Thyroid gland (tissue), 4 donors: ENCODE measurements around the gene MACIR. TPM values are rescaled to one million over a fixed set of nuclear protein-coding genes. Genes with fewer than 3 reads are reported as not detected.

Experiments used
- DNase-seq, 2 donors: peaks; one replicate each; pipeline ENCODE4 v3.0.0-alpha.2; 2019
- H3K27ac ChIP-seq, 3 donors: fragments of 200-600 bp; sonication (generic); 1 replicate in 2 of 3; 2 replicates in 1 of 3; pipeline ENCODE4 v1.5.1; 2016 to 2019; ENCODE audit warnings: mild to moderate bottlenecking in 1 of 3, moderate library complexity in 1 of 3
- H3K27me3 ChIP-seq: fragments of 200-600 bp; sonication (generic); one replicate; pipeline ENCODE4 v1.5.1; 2019
- H3K36me3 ChIP-seq, 2 donors: fragments of 200-600 bp; sonication (generic); one replicate each; pipeline ENCODE4 v1.5.1; 2016 to 2019
- H3K4me1 ChIP-seq, 2 donors: fragments of 200-600 bp; sonication (generic); one replicate each; pipeline ENCODE4 v1.5.1; 2017 to 2019
- H3K4me3 ChIP-seq, 3 donors: fragments of 200-600 bp; sonication (generic); replicated peaks in 1 of 3; 1 replicate in 2 of 3; 2 replicates in 1 of 3; pipeline ENCODE4 v1.5.1; 2016; ENCODE audit warnings: mild to moderate bottlenecking in 1 of 3
- H3K9me3 ChIP-seq: fragments of 200-600 bp; sonication (generic); one replicate; pipeline ENCODE4 v1.5.1; 2017
- POLR2A ChIP-seq, 2 donors: fragments of 450-650 bp; IDR thresholded peaks; one replicate each; pipeline ENCODE4 v1.6.1; 2017; ENCODE audit warnings: antibody characterized with exemption in 2 of 2, mild to moderate bottlenecking in 2 of 2, moderate library complexity in 1 of 2
- WGBS, 2 donors: methylation state at CpG; one replicate each; pipeline ENCODE4 v1.1.5; 2017; 5-methylcytosine and 5-hydroxymethylcytosine counted together
- intact Hi-C: fragments of 100-400 bp; cut with DNase I; formaldehyde crosslinking; loops from one replicate; pipeline ENCODE4 v1.15.1; 2023
- total RNA-seq, 4 donors: library from RNA; depleted of rRNA; stranded (reverse); fragments of >200 nt; gene quantifications; one replicate each; pipeline ENCODE4 v1.2.3, GENCODE V29; 2016
- TF ChIP-seq, protein P1 (sequence below), 6 experiments: fragments of 200-600 bp in 3 of 6; fragments of 450-650 bp in 3 of 6; sonication (generic) in 3 of 6; IDR thresholded peaks; one replicate each; pipeline ENCODE4 v1.5.1; 2016 to 2019; ENCODE audit warnings: antibody characterized with exemption in 6 of 6, mild to moderate bottlenecking in 2 of 6, inconsistent platforms in 1 of 6, moderate library complexity in 1 of 6

MACIR gene, protein sequence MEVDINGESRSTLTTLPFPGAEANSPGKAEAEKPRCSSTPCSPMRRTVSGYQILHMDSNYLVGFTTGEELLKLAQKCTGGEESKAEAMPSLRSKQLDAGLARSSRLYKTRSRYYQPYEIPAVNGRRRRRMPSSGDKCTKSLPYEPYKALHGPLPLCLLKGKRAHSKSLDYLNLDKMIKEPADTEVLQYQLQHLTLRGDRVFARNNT
- 10 to 100 TPM in 3 of 4 donors, 1 to 10 TPM in 1; 9.5 to 17.2 (median 14.9) TPM for total RNA-seq

DNA sequence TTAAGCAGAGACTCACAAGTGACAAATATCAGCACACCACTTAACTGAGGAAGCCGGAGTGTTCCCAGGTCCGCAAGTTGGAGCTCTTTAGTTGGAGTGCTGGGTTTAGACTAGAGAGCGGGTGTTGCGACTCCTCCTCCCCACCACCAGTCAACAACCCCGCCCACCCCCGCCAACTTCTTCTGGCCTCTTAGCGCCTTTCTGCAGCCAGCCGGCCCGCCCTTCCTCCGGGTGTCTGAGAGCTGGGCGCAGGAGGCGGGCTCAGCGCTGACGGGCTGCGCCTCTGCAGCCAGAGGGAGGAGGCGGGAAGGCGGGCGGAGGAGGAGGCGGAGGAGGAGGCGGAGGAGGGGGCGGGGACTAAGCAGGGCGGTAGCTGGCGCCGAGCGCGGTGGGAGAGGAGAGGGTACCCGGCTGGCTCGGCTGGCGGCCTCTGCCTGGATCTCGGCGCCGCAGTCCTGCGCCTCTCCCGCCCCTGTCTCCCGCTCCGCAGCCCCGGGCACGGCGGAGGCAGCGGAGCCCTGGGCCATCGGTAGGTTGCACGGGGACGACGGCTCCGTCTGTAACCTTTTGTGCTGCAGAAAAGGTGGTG lies at the start of gene MACIR:
Gene MACIR, plus strand, starts transcription at position 396 of the 589 bp plus-strand sequence. CDS start 17,157 bp downstream, outside the sequence.
- 0 to 2% methylated on average over 14 to 32 of the region's 45 CpGs for WGBS, 2 donors
- Histone ChIP-seq H3K4me1 (peaks cover 21 to 32% of the 10 kb centered on the region in 2 donors), H3K27me3 (no peaks in the 10 kb centered on the region), H3K4me3 (peak within 1 kb of the TSS; percentile 86 to 96 (median 89)), H3K9me3 (no peaks in the 10 kb centered on the region), H3K27ac (peak within 1 kb of the TSS; percentile 72 to 91 (median 75)), H3K36me3 (no peaks in the 10 kb centered on the region)
- DNase-seq = peak; percentile 99
- peak; percentile 69 to 95 for TF ChIP-seq POLR2A (IDR thresholded peaks at IDR 0.05)
- TF ChIP-seq, protein P1, sequence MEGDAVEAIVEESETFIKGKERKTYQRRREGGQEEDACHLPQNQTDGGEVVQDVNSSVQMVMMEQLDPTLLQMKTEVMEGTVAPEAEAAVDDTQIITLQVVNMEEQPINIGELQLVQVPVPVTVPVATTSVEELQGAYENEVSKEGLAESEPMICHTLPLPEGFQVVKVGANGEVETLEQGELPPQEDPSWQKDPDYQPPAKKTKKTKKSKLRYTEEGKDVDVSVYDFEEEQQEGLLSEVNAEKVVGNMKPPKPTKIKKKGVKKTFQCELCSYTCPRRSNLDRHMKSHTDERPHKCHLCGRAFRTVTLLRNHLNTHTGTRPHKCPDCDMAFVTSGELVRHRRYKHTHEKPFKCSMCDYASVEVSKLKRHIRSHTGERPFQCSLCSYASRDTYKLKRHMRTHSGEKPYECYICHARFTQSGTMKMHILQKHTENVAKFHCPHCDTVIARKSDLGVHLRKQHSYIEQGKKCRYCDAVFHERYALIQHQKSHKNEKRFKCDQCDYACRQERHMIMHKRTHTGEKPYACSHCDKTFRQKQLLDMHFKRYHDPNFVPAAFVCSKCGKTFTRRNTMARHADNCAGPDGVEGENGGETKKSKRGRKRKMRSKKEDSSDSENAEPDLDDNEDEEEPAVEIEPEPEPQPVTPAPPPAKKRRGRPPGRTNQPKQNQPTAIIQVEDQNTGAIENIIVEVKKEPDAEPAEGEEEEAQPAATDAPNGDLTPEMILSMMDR (IDR thresholded peaks at IDR 0.05) = peak in 1 of 6 experiments; percentile 5
- intact Hi-C loops = no loop called here

GRCh38 chr5:103209065-103209464 lies 49.5 kb upstream of the MACIR start:
- DNase-seq = no peak
- TF ChIP-seq, protein P1 (IDR thresholded peaks at IDR 0.05) = no peak
- no peak for TF ChIP-seq POLR2A (IDR thresholded peaks at IDR 0.05)
- Histone ChIP-seq H3K27ac (no peak overlapping the region), H3K36me3 (no peaks in the 10 kb centered on the region), H3K9me3 (no peaks in the 10 kb centered on the region), H3K4me3 (no peak overlapping the region), H3K27me3 (no peaks in the 10 kb centered on the region), H3K4me1 (peaks cover 7 to 14% of the 10 kb centered on the region in 2 donors)
- intact Hi-C loops = no loop called here

DNA sequence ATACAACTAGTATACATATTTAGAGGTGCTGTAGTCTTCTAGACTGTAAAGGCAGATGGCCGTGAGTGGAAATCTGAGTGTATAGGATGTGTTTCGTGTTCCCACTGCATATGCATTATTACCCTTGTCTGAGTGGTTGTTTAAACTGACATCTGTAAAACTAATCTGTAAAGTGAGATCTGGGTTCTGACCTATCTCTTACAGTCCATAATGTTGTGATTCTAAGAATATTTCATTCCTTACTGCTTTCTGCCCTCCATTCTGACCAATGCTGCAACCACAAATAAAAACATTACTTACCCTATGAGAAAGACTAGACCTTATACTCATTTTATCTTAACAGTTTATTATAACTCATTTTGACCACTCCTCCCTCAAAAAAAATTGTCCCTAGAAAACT lies 47.6 kb upstream of the MACIR start:
- intact Hi-C loops = no loop called here
- peaks cover 7 to 15% of the 10 kb centered on the region in 2 donors for H3K4me1 ChIP-seq
- H3K9me3 ChIP-seq = no peaks in the 10 kb centered on the region
- no peak for DNase-seq
- no peak for TF ChIP-seq POLR2A (IDR thresholded peaks at IDR 0.05)
- TF ChIP-seq, protein P1 (IDR thresholded peaks at IDR 0.05) = no peak
- no peak overlapping the region for H3K4me3 ChIP-seq
- WGBS, 2 donors = 93 to 96% methylated on average over 2 of the region's 2 CpGs
- no peaks in the 10 kb centered on the region for H3K27me3 ChIP-seq
- no peak overlapping the region for H3K27ac ChIP-seq
- no peaks in the 10 kb centered on the region for H3K36me3 ChIP-seq

- H3K9me3 ChIP-seq = no peaks in the 10 kb centered on the region
- TF ChIP-seq, protein P1 (IDR thresholded peaks at IDR 0.05) = no peak
- no peak for TF ChIP-seq POLR2A (IDR thresholded peaks at IDR 0.05)
- peaks cover 7 to 14% of the 10 kb centered on the region in 2 donors for H3K4me1 ChIP-seq
- no peaks in the 10 kb centered on the region for H3K36me3 ChIP-seq
- no peak overlapping the region for H3K4me3 ChIP-seq
- intact Hi-C loops = no loop called here
- no peak overlapping the region for H3K27ac ChIP-seq
- no peak for DNase-seq
- no peaks in the 10 kb centered on the region for H3K27me3 ChIP-seq
- 79 to 83% methylated on average over 2 of the region's 2 CpGs for WGBS, 2 donors
Measured at GRCh38 chr5:103211576-103212561, 46.7 kb upstream of the MACIR start.
